GM18909 (cell line): ENCODE data around the gene PNKD.
"Not testable (repeated sequence)": the region's sequence is repeated elsewhere in the genome, so short reads cannot be mapped to it uniquely, and the experiment has no call there.

ENCODE experiments used
- ATAC-seq: cut with Tn5 transposase; IDR thresholded peaks from one replicate; pipeline ENCODE4 v1.9.1; 2021; ENCODE audit warnings: mild to moderate bottlenecking; ENCODE audit not compliant: unreplicated experiment, poor library complexity

PNKD gene

GRCh38 chr2:218272531-218273212 lies 2.4 kb downstream of the PNKD start:
- no peak for ATAC-seq

GRCh38 chr2:218273214-218273907 lies 3.0 kb downstream of the PNKD start:
- ATAC-seq: not testable (repeated sequence)

- no peak for ATAC-seq
Measured at GRCh38 chr2:218273908-218274249, 3.6 kb downstream of the PNKD start.

GRCh38 chr2:218274586-218274985 lies 4.3 kb downstream of the PNKD start:
- ATAC-seq: no peak

GRCh38 chr2:218275371-218276072 lies 5.2 kb downstream of the PNKD start:
- ATAC-seq: no peak

GRCh38 chr2:218276986-218277755 lies 6.9 kb downstream of the PNKD start:
- no peak for ATAC-seq

GRCh38 chr2:218277921-218278320 lies 7.6 kb downstream of the PNKD start:
- ATAC-seq: no peak

GRCh38 chr2:218278531-218279360 lies 8.4 kb downstream of the PNKD start:
- ATAC-seq: no peak

- no peak for ATAC-seq
Measured at GRCh38 chr2:218280260-218280870, 10.0 kb downstream of the PNKD start.

GRCh38 chr2:218281449-218281848 lies 11.1 kb downstream of the PNKD start:
- ATAC-seq: no peak

GRCh38 chr2:218282173-218282991 lies 12.1 kb downstream of the PNKD start:
- ATAC-seq: no peak

GRCh38 chr2:218284106-218284811 lies 13.9 kb downstream of the PNKD start:
- ATAC-seq: peak; percentile 30

GRCh38 chr2:218285604-218286003 lies 15.3 kb downstream of the PNKD start:
- ATAC-seq: no peak

GRCh38 chr2:218286570-218287459 lies 16.5 kb downstream of the PNKD start:
- ATAC-seq: peak; percentile 64

- ATAC-seq: no peak
Measured at GRCh38 chr2:218289639-218290315, 19.5 kb downstream of the PNKD start.
